GM20000 (cell line): ENCODE measurements around the gene IQGAP2.

Source experiments
- DNase-seq: peaks from one replicate; pipeline ENCODE4 v3.0.0; 2012; ENCODE audit warnings: low spot score
- CTCF ChIP-seq: IDR thresholded peaks from 2 replicates; pipeline ENCODE4 v1.5.1; 2012; ENCODE audit warnings: mild to moderate bottlenecking, control low read depth; ENCODE audit errors: extremely low read depth, missing control alignments

Gene IQGAP2

DNA sequence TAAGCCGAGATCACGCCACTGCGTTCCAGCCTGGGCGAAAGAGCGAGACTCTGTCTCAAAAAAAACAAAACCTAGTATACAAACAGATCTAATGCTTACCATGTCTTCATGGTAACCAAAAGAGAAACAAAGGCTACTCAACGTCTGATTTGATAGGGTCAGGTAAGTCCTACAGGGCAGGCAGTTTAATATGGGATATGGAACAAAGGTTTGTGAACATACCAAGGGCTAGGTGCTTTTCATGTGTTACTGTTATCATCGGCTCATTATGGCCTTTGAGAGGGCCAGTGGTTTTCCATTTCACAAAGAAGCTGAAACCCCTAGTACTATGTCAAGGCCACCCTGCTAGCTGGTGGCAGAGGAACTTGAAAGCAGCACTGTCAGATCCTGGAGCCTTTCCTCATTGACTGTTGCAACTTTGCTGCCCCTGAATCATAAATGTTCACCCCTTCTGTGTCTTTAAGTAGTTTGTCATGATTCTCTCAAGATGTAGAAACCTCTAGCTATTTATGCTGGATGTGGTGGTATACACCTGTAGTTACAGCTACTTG lies 5.1 kb downstream of the IQGAP2 start:
- no peak for TF ChIP-seq CTCF
- DNase-seq, result no peak

DNA sequence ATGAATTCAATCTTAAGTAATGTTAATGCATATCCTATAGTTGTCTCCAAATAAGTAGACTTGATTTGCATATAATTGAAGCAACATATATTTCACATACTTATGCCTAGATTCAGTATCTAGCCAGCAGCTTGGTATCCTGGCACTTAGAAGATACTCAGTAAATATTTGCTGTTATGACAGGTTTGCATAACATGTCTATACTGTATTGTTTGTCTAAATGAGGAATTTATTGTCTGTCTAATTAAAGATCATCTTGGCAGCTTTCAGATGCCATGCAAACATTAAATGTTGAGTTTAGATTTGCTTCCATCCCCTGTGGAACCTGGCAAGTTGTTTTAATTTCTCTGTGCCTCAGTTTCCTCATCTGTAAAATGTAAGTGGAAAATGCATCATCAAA lies 9.4 kb downstream of the IQGAP2 start:
- no peak for DNase-seq
- no peak for TF ChIP-seq CTCF

- TF ChIP-seq CTCF, result no peak
- no peak for DNase-seq
These were observed 10.7 kb downstream of the IQGAP2 start for GRCh38 chr5:76413746-76414145.

DNA sequence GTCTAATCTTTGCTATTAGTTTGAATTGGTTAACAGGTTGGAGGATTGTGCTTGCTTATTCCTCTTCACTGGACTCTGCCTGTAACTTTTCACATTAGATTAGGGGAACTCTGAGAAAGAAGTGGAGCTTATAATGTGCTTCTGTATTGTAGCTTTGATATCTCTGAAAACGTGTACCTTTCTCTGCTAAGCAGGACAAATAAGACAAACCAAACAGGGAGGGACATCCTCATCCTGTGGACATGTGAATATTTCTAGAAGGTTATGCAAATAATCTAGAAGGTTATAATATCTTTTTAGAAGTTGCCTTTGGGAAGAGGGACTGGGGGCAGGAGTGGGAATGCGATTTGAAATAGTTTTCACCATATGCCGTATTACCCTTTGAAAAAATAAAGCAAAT lies 11.7 kb downstream of the IQGAP2 start:
- DNase-seq, result no peak
- no peak for TF ChIP-seq CTCF

DNA sequence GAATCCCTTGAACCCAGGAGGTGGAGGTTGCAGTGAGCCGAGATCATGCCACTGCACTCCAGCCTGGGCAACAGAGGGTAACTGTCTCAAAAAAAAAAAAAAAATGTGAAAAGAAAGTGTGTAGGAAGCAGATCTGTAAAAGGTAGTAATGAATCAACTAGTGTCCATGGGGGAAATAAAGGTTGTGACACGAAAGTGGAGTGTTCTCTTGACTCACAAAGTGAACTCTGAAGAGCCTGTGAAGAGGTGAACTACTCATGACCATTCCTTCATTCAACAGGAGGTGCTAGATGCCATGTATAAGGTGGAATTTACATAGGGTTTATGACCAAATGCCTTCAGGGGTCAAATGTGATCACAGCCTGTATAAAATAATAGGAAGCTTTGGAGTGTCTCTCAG lies 12.8 kb downstream of the IQGAP2 start:
- TF ChIP-seq CTCF, result no peak
- DNase-seq, result no peak

GRCh38 chr5:76419597-76420298 lies 16.7 kb downstream of the IQGAP2 start:
- DNase-seq, result no peak
- no peak for TF ChIP-seq CTCF

GRCh38 chr5:76422227-76422626 lies 19.1 kb downstream of the IQGAP2 start:
- DNase-seq, result no peak
- TF ChIP-seq CTCF, result no peak
